Cardiac fibroblast (primary cell): Measurements from ENCODE around the gene NME5.

ENCODE experiments used
- DNase-seq, 2 donors: peaks; one replicate each; pipeline versions ENCODE4 v3.0.0 to v3.0.0-alpha.2; 2010; ENCODE audit warnings: low read depth in 2 of 2
- H3K4me3 ChIP-seq, 2 donors: replicated peaks in 1 of 2; 1 replicate in 1 of 2; 2 replicates in 1 of 2; pipeline ENCODE4 v1.5.1; 2011; ENCODE audit warnings: low read depth in 2 of 2, low read length in 2 of 2, mild to moderate bottlenecking in 2 of 2, moderate library complexity in 1 of 2
- CTCF ChIP-seq: IDR thresholded peaks from one replicate; pipeline ENCODE4 v1.5.1; 2011; ENCODE audit warnings: low read depth, mild to moderate bottlenecking, low read length, inconsistent platforms

NME5 gene

GRCh38 chr5:138102454-138103318 is 36.5 kb downstream of the NME5 start:
- no peak for TF ChIP-seq CTCF
- no peak for DNase-seq

GRCh38 chr5:138096997-138097828 is 42.0 kb downstream of the NME5 start:
- no peak overlapping the region for H3K4me3 ChIP-seq
- no peak for DNase-seq
- no peak for TF ChIP-seq CTCF

More at GRCh38 chr5:138102454-138103318, 36.5 kb downstream of the NME5 start:
- no peak overlapping the region for H3K4me3 ChIP-seq

GRCh38 chr5:138096363-138096762 is 42.9 kb downstream of the NME5 start:
- DNase-seq: no peak
- no peak overlapping the region for H3K4me3 ChIP-seq
- TF ChIP-seq CTCF: no peak

- H3K4me3 ChIP-seq: no peak overlapping the region
- no peak for TF ChIP-seq CTCF
Observed at GRCh38 chr5:138095100-138095907, 43.9 kb downstream of the NME5 start.

GRCh38 chr5:138093036-138093435 is 46.2 kb downstream of the NME5 start:
- no peak for DNase-seq
- no peak for TF ChIP-seq CTCF
- H3K4me3 ChIP-seq: no peak overlapping the region

More at GRCh38 chr5:138095100-138095907, 43.9 kb downstream of the NME5 start:
- no peak for DNase-seq

GRCh38 chr5:138092301-138092700 is 46.9 kb downstream of the NME5 start:
- no peak overlapping the region for H3K4me3 ChIP-seq
- no peak for TF ChIP-seq CTCF
- DNase-seq: no peak
